GM12878 (cell line): Measurements from ENCODE around the gene ITGA7. TPM values are rescaled to one million over a fixed set of nuclear protein-coding genes. Genes with fewer than 3 reads are reported as not detected.

Experiments used
- ASH2L ChIP-seq: fragments of 300-600, 200-600 bp; sonication (generic); IDR thresholded peaks from 2 replicates; pipeline ENCODE4 v1.6.1; 2017; ENCODE audit warnings: low read depth, mild to moderate bottlenecking, borderline replicate concordance
- CEBPB ChIP-seq, 2 experiments: fragments of 150-350 bp in 1 of 2; IDR thresholded peaks; 2 replicates each; pipeline ENCODE4 v1.6.1; 2012 to 2014; ENCODE audit warnings: low read depth in 2 of 2, low read length in 2 of 2, borderline replicate concordance in 1 of 2, inconsistent platforms in 1 of 2
- CHD2 ChIP-seq: IDR thresholded peaks from 2 replicates; pipeline ENCODE4 v1.6.1; 2011; ENCODE audit warnings: low read depth, low read length, improper control_type of control experiment, borderline replicate concordance
- CREM ChIP-seq: IDR thresholded peaks from 2 replicates; pipeline ENCODE4 v1.6.1; 2014; ENCODE audit warnings: antibody characterized with exemption, low read depth
- HDAC6 ChIP-seq: fragments of 200-600 bp; sonication (generic); IDR thresholded peaks from one replicate; pipeline ENCODE4 v1.8.0; 2017; ENCODE audit warnings: antibody characterized with exemption; ENCODE audit not compliant: unreplicated experiment
- JUND ChIP-seq: IDR thresholded peaks from 2 replicates; pipeline ENCODE4 v1.6.1; 2012; ENCODE audit warnings: low read depth, mild to moderate bottlenecking, low read length, improper control_type of control experiment, moderate library complexity
- KDM1A ChIP-seq: fragments of 200-600 bp; sonication (generic); IDR thresholded peaks from 2 replicates; pipeline ENCODE4 v1.6.1; 2016; ENCODE audit warnings: borderline replicate concordance
- MYB ChIP-seq: fragments of 150-350 bp; IDR thresholded peaks from 2 replicates; pipeline ENCODE4 v1.6.1; 2014; ENCODE audit warnings: mild to moderate bottlenecking, low read depth, low read length, borderline replicate concordance
- NFXL1 ChIP-seq: fragments of 450-650 bp; IDR thresholded peaks from 2 replicates; pipeline ENCODE4 v1.6.1; 2017; ENCODE audit warnings: antibody characterized with exemption, mild to moderate bottlenecking, borderline replicate concordance
- NR2C1 ChIP-seq: fragments of 450-650 bp; IDR thresholded peaks from 2 replicates; pipeline ENCODE4 v1.6.1; 2017; ENCODE audit warnings: antibody characterized with exemption, mild to moderate bottlenecking, moderate library complexity
- RCOR1 ChIP-seq: conservative IDR thresholded peaks from 2 replicates; pipeline ENCODE4 v1.6.1; 2012; ENCODE audit warnings: low read depth, low read length, improper control_type of control experiment
- SMAD1 ChIP-seq: fragments of 450-650 bp; IDR thresholded peaks from 2 replicates; pipeline ENCODE4 v1.6.1; 2018; ENCODE audit warnings: mild to moderate bottlenecking, low read depth; ENCODE audit not compliant: partially characterized antibody
- SMARCA5 ChIP-seq: fragments of 450-650 bp; IDR thresholded peaks from 2 replicates; pipeline ENCODE4 v1.6.1; 2017; ENCODE audit warnings: mild to moderate bottlenecking
- STAT1 ChIP-seq: fragments of 450-650 bp; conservative IDR thresholded peaks from 2 replicates; pipeline ENCODE4 v1.6.1; 2014; ENCODE audit warnings: antibody characterized with exemption, mild to moderate bottlenecking
- SUPT20H ChIP-seq: IDR thresholded peaks from 2 replicates; pipeline ENCODE4 v1.6.1; 2011; ENCODE audit warnings: low read depth, mild to moderate bottlenecking, low read length, moderate library complexity, borderline replicate concordance; ENCODE audit not compliant: control insufficient read depth
- polyA plus RNA-seq, 11 experiments: library from polyadenylated mRNA; depleted of rRNA in 4 of 11; unstranded in 6 of 11; stranded (reverse) in 5 of 11; fragments of >200 nt; fragmentation: Nextera tagmentation in 4 of 11; fragmentation: Illumina TruSeq in 1 of 11; extraction: Ambion mirVana in 4 of 11; extraction: Trizol in 1 of 11; gene quantifications; 1 replicate in 1 of 11; 2 replicates in 10 of 11; pipeline versions ENCODE4 v1.2.1 to v1.2.3, GENCODE V29; 2011 to 2016; ENCODE audit warnings: inconsistent platforms in 2 of 11, missing spikeins in 2 of 11, low read depth in 1 of 11
- total RNA-seq, 4 experiments: library from RNA; depleted of rRNA in 3 of 4; stranded (reverse); fragments of >200 nt in 3 of 4; fragmentation: Illumina TruSeq in 1 of 4; extraction: Trizol in 1 of 4; gene quantifications; 2 replicates each; pipeline versions ENCODE4 v1.2.1 to v1.2.3, GENCODE V29; 2013 to 2021
- TF ChIP-seq, protein P1 (sequence below): fragments of 450-650 bp; formaldehyde crosslinking; IDR thresholded peaks from 2 replicates; pipeline ENCODE4 v1.5.0; 2022; ENCODE audit warnings: mild to moderate bottlenecking, missing genetic modification characterization
- TF ChIP-seq, protein P2 (sequence below): IDR thresholded peaks from 2 replicates; pipeline ENCODE4 v1.6.1; 2011; ENCODE audit warnings: low read depth, mild to moderate bottlenecking, low read length, moderate library complexity, borderline replicate concordance; ENCODE audit errors: extremely low read depth
- TF ChIP-seq, protein P3 (sequence below): IDR thresholded peaks from 2 replicates; pipeline ENCODE4 v1.6.1; 2012; ENCODE audit warnings: mild to moderate bottlenecking, low read depth, low read length
- TF ChIP-seq, protein P4 (sequence below): IDR thresholded peaks from 2 replicates; pipeline ENCODE4 v1.6.1; 2011; ENCODE audit warnings: borderline replicate concordance, low read depth, mild to moderate bottlenecking, moderate library complexity, low read length; ENCODE audit not compliant: insufficient read depth, poor library complexity, severe bottlenecking

The ITGA7 gene
- total and polyA plus RNA-seq, 10 of the 15 experiments (the other 5 are each of a cell fraction or from before 2014, with no cell fraction given) = 0.18 to 5.1 (median 1.5) TPM

DNA sequence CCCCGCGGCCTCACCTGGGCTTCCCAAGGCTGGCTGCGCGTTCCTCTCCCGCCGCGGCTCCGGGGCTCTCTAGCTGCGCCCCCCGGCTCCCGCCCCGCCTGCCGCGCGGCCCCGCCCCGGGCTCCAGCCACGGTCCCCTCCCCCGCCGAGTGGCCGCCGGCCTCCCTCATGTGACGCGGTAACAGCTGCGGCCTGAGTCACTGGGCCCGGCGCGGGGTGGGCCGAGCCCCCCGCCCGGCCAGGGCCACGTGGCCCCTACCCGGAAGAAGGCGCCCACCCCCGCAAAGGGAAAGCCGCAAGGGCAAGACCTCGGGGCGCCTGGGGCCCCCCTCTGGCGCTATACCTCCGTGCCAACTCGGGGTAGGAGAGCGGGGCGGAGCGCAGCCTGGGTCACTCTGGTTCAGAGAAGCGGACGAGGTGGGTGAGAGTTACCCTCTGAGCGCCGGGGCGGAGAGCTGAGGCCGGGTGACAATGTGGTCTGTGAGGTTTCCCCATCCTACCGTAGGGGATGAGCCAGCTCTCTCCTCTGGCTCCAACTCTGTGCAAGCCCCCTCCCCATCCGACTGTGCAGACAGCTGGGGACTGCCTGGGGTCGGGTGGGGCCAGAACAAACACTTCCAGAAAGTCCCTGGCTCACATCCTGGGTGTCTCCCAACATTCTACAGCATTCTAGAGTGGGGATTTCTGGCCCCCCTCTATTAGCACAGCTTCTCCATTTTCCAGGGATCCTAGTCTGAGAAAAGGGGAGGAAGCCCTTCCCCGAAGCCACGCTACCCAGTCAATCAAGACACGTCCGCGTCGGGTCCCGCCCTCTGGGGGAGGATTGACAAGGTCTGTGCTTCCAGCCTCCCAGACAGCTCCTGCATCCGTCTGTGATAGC is 21.5 kb upstream of the ITGA7 start, which contains the start of gene CD63 (continued):
- no peak for TF ChIP-seq NFXL1
- no peak for TF ChIP-seq SMAD1
- TF ChIP-seq, protein P1, sequence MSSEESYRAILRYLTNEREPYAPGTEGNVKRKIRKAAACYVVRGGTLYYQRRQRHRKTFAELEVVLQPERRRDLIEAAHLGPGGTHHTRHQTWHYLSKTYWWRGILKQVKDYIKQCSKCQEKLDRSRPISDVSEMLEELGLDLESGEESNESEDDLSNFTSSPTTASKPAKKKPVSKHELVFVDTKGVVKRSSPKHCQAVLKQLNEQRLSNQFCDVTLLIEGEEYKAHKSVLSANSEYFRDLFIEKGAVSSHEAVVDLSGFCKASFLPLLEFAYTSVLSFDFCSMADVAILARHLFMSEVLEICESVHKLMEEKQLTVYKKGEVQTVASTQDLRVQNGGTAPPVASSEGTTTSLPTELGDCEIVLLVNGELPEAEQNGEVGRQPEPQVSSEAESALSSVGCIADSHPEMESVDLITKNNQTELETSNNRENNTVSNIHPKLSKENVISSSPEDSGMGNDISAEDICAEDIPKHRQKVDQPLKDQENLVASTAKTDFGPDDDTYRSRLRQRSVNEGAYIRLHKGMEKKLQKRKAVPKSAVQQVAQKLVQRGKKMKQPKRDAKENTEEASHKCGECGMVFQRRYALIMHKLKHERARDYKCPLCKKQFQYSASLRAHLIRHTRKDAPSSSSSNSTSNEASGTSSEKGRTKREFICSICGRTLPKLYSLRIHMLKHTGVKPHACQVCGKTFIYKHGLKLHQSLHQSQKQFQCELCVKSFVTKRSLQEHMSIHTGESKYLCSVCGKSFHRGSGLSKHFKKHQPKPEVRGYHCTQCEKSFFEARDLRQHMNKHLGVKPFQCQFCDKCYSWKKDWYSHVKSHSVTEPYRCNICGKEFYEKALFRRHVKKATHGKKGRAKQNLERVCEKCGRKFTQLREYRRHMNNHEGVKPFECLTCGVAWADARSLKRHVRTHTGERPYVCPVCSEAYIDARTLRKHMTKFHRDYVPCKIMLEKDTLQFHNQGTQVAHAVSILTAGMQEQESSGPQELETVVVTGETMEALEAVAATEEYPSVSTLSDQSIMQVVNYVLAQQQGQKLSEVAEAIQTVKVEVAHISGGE (CRISPR knock-in tag) = no peak
- no peak for TF ChIP-seq HDAC6
- TF ChIP-seq KDM1A = no peak
- peak; percentile 69 for TF ChIP-seq CHD2
- peak; percentile 43; the same call in 1 of the 2 replicates for TF ChIP-seq NR2C1
- no peak for TF ChIP-seq ASH2L
- peak in 1 of 2 experiments; percentile 10; a peak in 1 of 4 replicates for TF ChIP-seq CEBPB (IDR thresholded peaks at IDR 0.05; ENCODE audit: borderline replicate concordance in 1 of 2, low read depth in 2 of 2, low read length in 2 of 2)
- TF ChIP-seq, protein P2, sequence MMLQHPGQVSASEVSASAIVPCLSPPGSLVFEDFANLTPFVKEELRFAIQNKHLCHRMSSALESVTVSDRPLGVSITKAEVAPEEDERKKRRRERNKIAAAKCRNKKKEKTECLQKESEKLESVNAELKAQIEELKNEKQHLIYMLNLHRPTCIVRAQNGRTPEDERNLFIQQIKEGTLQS = peak; percentile 65; the same call in 1 of the 2 replicates
- TF ChIP-seq RCOR1 = no peak
- TF ChIP-seq STAT1 = no peak
- TF ChIP-seq, protein P3, sequence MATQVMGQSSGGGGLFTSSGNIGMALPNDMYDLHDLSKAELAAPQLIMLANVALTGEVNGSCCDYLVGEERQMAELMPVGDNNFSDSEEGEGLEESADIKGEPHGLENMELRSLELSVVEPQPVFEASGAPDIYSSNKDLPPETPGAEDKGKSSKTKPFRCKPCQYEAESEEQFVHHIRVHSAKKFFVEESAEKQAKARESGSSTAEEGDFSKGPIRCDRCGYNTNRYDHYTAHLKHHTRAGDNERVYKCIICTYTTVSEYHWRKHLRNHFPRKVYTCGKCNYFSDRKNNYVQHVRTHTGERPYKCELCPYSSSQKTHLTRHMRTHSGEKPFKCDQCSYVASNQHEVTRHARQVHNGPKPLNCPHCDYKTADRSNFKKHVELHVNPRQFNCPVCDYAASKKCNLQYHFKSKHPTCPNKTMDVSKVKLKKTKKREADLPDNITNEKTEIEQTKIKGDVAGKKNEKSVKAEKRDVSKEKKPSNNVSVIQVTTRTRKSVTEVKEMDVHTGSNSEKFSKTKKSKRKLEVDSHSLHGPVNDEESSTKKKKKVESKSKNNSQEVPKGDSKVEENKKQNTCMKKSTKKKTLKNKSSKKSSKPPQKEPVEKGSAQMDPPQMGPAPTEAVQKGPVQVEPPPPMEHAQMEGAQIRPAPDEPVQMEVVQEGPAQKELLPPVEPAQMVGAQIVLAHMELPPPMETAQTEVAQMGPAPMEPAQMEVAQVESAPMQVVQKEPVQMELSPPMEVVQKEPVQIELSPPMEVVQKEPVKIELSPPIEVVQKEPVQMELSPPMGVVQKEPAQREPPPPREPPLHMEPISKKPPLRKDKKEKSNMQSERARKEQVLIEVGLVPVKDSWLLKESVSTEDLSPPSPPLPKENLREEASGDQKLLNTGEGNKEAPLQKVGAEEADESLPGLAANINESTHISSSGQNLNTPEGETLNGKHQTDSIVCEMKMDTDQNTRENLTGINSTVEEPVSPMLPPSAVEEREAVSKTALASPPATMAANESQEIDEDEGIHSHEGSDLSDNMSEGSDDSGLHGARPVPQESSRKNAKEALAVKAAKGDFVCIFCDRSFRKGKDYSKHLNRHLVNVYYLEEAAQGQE = peak; percentile 37; the same call in 1 of the 2 replicates
- TF ChIP-seq CREM = peak; percentile 56
- peak; percentile 63; the same call in 1 of the 2 replicates for TF ChIP-seq SMARCA5
- TF ChIP-seq SUPT20H = no peak
- no peak for TF ChIP-seq MYB
- TF ChIP-seq, protein P4, sequence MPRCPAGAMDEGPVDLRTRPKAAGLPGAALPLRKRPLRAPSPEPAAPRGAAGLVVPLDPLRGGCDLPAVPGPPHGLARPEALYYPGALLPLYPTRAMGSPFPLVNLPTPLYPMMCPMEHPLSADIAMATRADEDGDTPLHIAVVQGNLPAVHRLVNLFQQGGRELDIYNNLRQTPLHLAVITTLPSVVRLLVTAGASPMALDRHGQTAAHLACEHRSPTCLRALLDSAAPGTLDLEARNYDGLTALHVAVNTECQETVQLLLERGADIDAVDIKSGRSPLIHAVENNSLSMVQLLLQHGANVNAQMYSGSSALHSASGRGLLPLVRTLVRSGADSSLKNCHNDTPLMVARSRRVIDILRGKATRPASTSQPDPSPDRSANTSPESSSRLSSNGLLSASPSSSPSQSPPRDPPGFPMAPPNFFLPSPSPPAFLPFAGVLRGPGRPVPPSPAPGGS = no peak
- TF ChIP-seq JUND = 0 out of 2 replicates have a peak, but pooled peaks have one; percentile 33
